NCI-H748 (cell line): ENCODE data around the gene OTULINL.

Experiments
- DNase-seq: peaks from one replicate; lab custom pipeline; 2025; ENCODE audit not compliant: unreplicated experiment; lab: John Stamatoyannopoulos, UW

The OTULINL gene

GRCh38 chr5:14598225-14598624, 16.6 kb downstream of the OTULINL start:
- peak; percentile 55 for DNase-seq

- DNase-seq: no peak
Measured at GRCh38 chr5:14599476-14600127, 18.0 kb downstream of the OTULINL start.

DNA sequence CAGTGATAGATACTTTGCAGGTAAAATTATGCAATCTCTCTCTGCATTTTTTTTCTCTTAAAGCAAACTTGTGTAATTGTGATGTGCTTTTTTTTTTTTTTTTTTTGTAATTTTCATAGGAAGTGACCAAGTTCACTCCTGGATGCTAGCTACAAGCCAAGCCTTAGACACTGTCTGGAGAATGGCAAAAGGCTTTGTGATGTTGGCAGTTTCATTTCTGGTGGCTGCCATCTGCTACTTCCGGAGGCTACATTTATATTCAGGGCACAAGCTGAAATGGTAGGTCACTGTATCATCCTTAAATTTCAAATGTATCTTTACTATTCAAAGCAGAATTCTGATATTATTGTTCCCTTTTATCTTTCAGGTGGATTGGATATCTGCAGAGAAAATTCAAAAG, 19.3 kb downstream of the OTULINL start:
- no peak for DNase-seq

- no peak for DNase-seq
Measured at GRCh38 chr5:14603141-14603540, 21.5 kb downstream of the OTULINL start.

- no peak for DNase-seq
Measured at GRCh38 chr5:14607104-14607503, 25.5 kb downstream of the OTULINL start.

DNA sequence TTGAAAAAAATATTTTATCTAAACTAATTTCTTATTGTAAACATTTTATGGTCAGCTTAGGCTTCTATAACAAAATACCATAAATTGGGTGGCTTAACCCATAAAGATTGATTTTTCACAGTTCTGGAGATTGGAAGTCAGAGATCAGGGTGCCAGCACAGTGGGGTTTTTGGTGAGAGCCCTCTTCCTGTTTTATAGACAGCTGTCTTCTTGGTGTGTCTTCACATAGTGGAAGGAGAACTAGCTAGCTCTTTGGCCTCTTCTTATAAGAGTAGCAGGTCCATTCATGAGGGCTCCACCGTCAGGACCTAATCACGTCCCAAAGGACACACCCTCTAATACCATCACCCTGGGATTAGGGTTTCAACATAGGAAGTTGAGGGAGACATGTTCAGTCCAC, 26.6 kb downstream of the OTULINL start:
- DNase-seq: no peak

- DNase-seq: no peak
Measured at GRCh38 chr5:14611737-14612136, 30.1 kb downstream of the OTULINL start.

DNA sequence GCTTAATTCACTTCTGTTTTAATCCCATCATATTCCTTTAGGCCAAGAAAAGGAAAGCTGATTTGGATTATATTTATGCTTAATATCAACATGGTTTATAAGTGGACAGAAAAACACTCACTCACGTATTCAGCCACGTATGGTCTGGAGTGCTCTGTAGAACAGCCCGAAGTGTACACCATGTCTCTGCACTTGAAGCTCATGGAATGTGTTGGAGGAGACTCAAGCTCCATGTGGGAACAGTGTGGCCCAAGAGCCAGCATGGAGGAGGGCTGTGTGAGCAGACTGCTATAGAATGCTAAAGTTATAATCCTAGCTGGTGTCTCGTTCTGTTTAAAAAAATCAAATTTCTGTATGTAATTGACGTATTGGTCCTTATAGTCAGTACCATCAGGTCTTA, 32.9 kb downstream of the OTULINL start:
- peak; percentile 31 for DNase-seq

- peak; percentile 99 for DNase-seq
Measured at GRCh38 chr5:14615365-14615764, 33.8 kb downstream of the OTULINL start.

- DNase-seq: no peak
Measured at GRCh38 chr5:14617441-14617840, 35.8 kb downstream of the OTULINL start.

DNA sequence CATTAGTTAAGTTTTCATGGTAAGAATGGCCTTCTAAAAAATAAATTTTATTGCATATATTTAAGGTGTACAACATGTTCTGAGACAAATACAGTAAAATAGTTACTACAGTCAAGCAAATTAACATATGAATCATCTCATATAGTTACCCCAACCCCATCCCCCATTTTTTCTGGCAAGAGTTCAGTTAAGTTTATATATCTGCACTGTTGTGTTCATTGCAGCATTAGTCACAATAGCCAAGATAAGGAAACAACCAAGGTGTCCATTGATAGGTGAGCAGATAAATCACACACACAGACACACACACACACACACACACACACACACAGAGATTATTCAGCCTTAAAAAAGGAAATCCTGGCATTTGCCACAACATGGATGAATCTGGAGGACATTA, 45.7 kb downstream of the OTULINL start:
- DNase-seq: no peak

DNA sequence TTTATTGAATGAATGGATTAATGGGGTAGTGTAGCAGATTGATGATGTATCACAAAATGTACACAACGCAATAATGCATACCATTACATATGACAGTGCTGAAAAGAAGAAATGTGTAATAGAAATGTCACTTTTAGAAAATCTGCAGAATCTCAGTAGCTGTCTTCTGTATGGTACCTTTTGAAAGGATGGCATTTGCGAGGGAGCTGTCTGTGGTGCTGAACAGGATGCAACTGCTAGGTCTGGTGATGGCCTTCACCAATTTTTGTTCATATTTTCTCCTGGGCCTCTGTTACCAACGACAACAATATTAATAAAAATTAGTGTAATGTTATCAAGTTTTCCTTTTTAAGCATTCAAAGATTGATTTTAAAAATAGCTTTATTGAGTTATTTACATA, 46.8 kb downstream of the OTULINL start:
- DNase-seq: no peak

DNA sequence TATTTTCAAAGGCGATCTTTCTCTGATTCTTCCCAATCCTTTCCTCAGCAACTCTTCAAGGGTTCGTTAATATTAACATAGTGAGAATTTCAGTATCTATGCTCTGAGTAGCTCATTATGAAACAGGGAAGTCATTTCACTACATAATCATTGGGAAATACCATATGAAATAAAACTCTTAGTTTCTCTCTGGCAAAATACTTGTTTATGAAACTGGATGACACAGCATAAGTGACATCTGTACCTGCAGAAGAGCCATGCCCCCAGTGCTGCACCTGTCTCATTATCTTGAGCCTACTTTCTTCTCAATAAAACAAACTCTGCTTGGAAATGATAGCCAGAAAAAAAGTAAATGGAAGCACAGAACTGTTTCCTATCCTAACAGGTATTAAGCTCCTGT, 49.1 kb downstream of the OTULINL start:
- no peak for DNase-seq

GRCh38 chr5:14635656-14636055, 54.1 kb downstream of the OTULINL start:
- DNase-seq: no peak

DNA sequence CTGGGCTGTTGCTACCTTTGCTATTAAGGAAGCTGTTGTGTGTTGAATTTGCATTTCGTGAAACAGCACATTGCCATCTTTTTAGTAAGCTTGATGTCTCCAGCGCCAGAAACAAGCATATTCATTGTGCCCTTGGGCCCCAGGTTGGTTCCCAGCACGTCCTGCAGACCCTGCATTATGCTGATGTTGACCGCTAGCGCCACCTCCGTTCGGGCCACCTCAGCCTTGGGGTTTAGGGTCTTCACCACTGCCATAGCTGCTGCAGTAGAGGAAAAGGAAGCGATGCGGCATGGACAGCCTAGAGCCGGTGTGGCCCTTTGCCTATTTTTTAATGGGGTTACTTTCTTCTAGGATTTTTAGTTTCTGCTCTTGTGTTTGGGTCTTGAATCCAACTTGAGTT, 59.2 kb downstream of the OTULINL start:
- no peak for DNase-seq

- peak; percentile 62 for DNase-seq
Measured at GRCh38 chr5:14644623-14645237, 63.1 kb downstream of the OTULINL start.

GRCh38 chr5:14650052-14650451, 68.5 kb downstream of the OTULINL start:
- DNase-seq: no peak

GRCh38 chr5:14655146-14655741, 73.7 kb downstream of the OTULINL start:
- DNase-seq: no peak

GRCh38 chr5:14656898-14657297, 75.3 kb downstream of the OTULINL start:
- no peak for DNase-seq

GRCh38 chr5:14659821-14660607, 78.4 kb downstream of the OTULINL start:
- DNase-seq: no peak

- no peak for DNase-seq
Measured at GRCh38 chr5:14660833-14661232, 79.2 kb downstream of the OTULINL start.
